ENCODE data around the gene PLXNA4.

Gene PLXNA4

GRCh38 chr7:132430861-132431822 is 145.1 kb downstream of the PLXNA4 start:
- DNase-seq, result no peak

- DNase-seq, result no peak
Measured at GRCh38 chr7:132430041-132430855, 146.0 kb downstream of the PLXNA4 start.

- no peak for DNase-seq
Measured at GRCh38 chr7:132429181-132429580, 147.1 kb downstream of the PLXNA4 start.

GRCh38 chr7:132428247-132428919 is 147.9 kb downstream of the PLXNA4 start:
- DNase-seq, result no peak

GRCh38 chr7:132425942-132426341 is 150.3 kb downstream of the PLXNA4 start:
- DNase-seq, result no peak

GRCh38 chr7:132424821-132425724 is 151.2 kb downstream of the PLXNA4 start:
- DNase-seq, result no peak

- no peak for DNase-seq
Measured at GRCh38 chr7:132424277-132424676, 152.0 kb downstream of the PLXNA4 start.

GRCh38 chr7:132423594-132424200 is 152.6 kb downstream of the PLXNA4 start:
- DNase-seq, result no peak

GRCh38 chr7:132422502-132423111 is 153.7 kb downstream of the PLXNA4 start:
- DNase-seq, result no peak

- no peak for DNase-seq
Measured at GRCh38 chr7:132420527-132420926, 155.7 kb downstream of the PLXNA4 start.

- DNase-seq, result no peak
Measured at GRCh38 chr7:132419542-132419941, 156.7 kb downstream of the PLXNA4 start.

GRCh38 chr7:132418840-132419239 is 157.4 kb downstream of the PLXNA4 start:
- DNase-seq, result no peak

GRCh38 chr7:132417103-132417906 is 159.0 kb downstream of the PLXNA4 start:
- DNase-seq, result no peak

- no peak for DNase-seq
Measured at GRCh38 chr7:132416395-132416794, 159.9 kb downstream of the PLXNA4 start.

GRCh38 chr7:132415259-132415658 is 161.0 kb downstream of the PLXNA4 start:
- DNase-seq, result no peak

GRCh38 chr7:132414857-132415256 is 161.4 kb downstream of the PLXNA4 start:
- DNase-seq, result no peak

- DNase-seq, result no peak
Measured at GRCh38 chr7:132412435-132412834, 163.8 kb downstream of the PLXNA4 start.

- DNase-seq, result no peak
Measured at GRCh38 chr7:132410861-132411541, 165.3 kb downstream of the PLXNA4 start.

- DNase-seq, result no peak
Measured at GRCh38 chr7:132410385-132410784, 165.9 kb downstream of the PLXNA4 start.

- DNase-seq, result no peak
Measured at GRCh38 chr7:132407764-132408163, 168.5 kb downstream of the PLXNA4 start.
